PC-9 (cell line): ENCODE results near the gene ZNF410. TPM values are rescaled to one million over a fixed set of nuclear protein-coding genes. Genes with fewer than 3 reads are reported as not detected.
"Not testable (repeated sequence)": the region's sequence is repeated elsewhere in the genome, so short reads cannot be mapped to it uniquely, and the experiment has no call there.

Source experiments
- BruUV-seq: library from RNA; stranded (reverse); fragments of 400-500 nt; replicated peaks from 2 replicates; lab custom pipeline; 2021; lab: Mats Ljungman, UMichigan
- CTCF ChIA-PET: fragments of 300-600 bp; sonication (Branson Sonifier 250); formaldehyde crosslinking; loops from one replicate; lab custom pipeline; 2022; ENCODE audit warnings: antibody characterized with exemption; lab: Charles Lee
- POLR2A ChIA-PET: fragments of 300-600 bp; sonication (Branson Sonifier 250); formaldehyde crosslinking; loops from one replicate; lab custom pipeline; 2022; ENCODE audit warnings: antibody characterized with exemption; ENCODE audit not compliant: unreplicated experiment; lab: Charles Lee
- DNase-seq, 2 experiments: peaks; one replicate each; pipeline versions ENCODE4 v3.0.0 to v3.0.0-alpha.2; 2015 to 2022; ENCODE audit warnings: mixed read lengths in 1 of 2
- H2AFZ ChIP-seq: fragments of 200-600 bp; sonication (generic); 2 replicates; pipeline ENCODE4 v1.8.1; 2017; ENCODE audit warnings: antibody characterized with exemption
- H3F3A ChIP-seq: fragments of 200-600 bp; sonication (generic); 2 replicates; pipeline ENCODE4 v1.8.1; 2017; ENCODE audit warnings: antibody characterized with exemption, mild to moderate bottlenecking, low read depth; ENCODE audit not compliant: insufficient read depth
- H3K27ac ChIP-seq: fragments of 200-600 bp; sonication (generic); 2 replicates; pipeline ENCODE4 v1.6.1; 2016; ENCODE audit warnings: mixed run types
- H3K27me3 ChIP-seq: fragments of 200-600 bp; sonication (generic); 2 replicates; pipeline ENCODE4 v1.6.1; 2016; ENCODE audit warnings: low read depth, mixed run types; ENCODE audit not compliant: insufficient read depth
- H3K36me3 ChIP-seq: fragments of 200-600 bp; sonication (generic); 2 replicates; pipeline ENCODE4 v1.6.1; 2016; ENCODE audit warnings: low read depth, mixed run types
- H3K4me1 ChIP-seq: fragments of 200-600 bp; sonication (generic); replicated peaks from 2 replicates; pipeline ENCODE4 v1.6.1; 2016; ENCODE audit warnings: mixed run types; ENCODE audit not compliant: insufficient read depth
- H3K4me2 ChIP-seq: fragments of 200-600 bp; sonication (generic); 2 replicates; pipeline ENCODE4 v1.6.1; 2017; ENCODE audit warnings: mixed run types
- H3K4me3 ChIP-seq: fragments of 200-600 bp; sonication (generic); 2 replicates; pipeline ENCODE4 v1.6.1; 2016; ENCODE audit warnings: mixed run types
- H3K79me2 ChIP-seq: fragments of 200-600 bp; sonication (generic); 2 replicates; pipeline ENCODE4 v1.6.1; 2017; ENCODE audit warnings: low read depth, mixed run types
- H3K9me2 ChIP-seq: fragments of 200-600 bp; sonication (generic); 2 replicates; pipeline ENCODE4 v1.8.1; 2017; ENCODE audit warnings: mild to moderate bottlenecking; ENCODE audit not compliant: insufficient read depth
- H3K9me3 ChIP-seq: fragments of 200-600 bp; sonication (generic); 2 replicates; pipeline ENCODE4 v1.8.1; 2016; ENCODE audit warnings: low read depth; ENCODE audit not compliant: insufficient read depth
- H4K20me1 ChIP-seq: fragments of 200-600 bp; sonication (generic); 2 replicates; pipeline ENCODE4 v1.8.1; 2017; ENCODE audit not compliant: insufficient read depth
- CTCF ChIP-seq: fragments of 200-600 bp; sonication (generic); conservative IDR thresholded peaks from 2 replicates; pipeline ENCODE4 v1.6.1; 2017; ENCODE audit warnings: mixed run types, antibody characterized with exemption, mild to moderate bottlenecking, moderate library complexity
- EZH2 ChIP-seq: fragments of 200-600 bp; sonication (generic); IDR thresholded peaks from 2 replicates; pipeline ENCODE4 v1.8.0; 2017; ENCODE audit warnings: antibody characterized with exemption, low read depth
- intact Hi-C: fragments of 100-400 bp; cut with micrococcal nuclease; formaldehyde crosslinking; loops from one replicate; pipeline ENCODE4 v1.10.0; 2022; ENCODE audit not compliant: unreplicated experiment
- total RNA-seq: library from RNA; stranded (reverse); gene quantifications from 2 replicates; pipeline ENCODE4 v1.2.3, GENCODE V29; 2021

ZNF410 gene
- total RNA-seq, 1 experiment from 2014 or later, result 38.6 TPM

GRCh38 chr14:73888971-73889370 is 2.3 kb downstream of the ZNF410 start:
- peak overlapping the region; percentile 91; the same call in 1 of the 2 replicates for H3K4me3 ChIP-seq
- POLR2A ChIA-PET, result no interaction called here

GRCh38 chr14:73889376-73889775 is 2.7 kb downstream of the ZNF410 start:
- DNase-seq, result no peak
- intact Hi-C loops, result loop anchor here (5.0 kb wide), 1 partner anchor 147 kb away; no protein-coding TSS in a partner anchor
- Histone ChIP-seq H3K4me3 (no peak overlapping the region), H4K20me1 (peaks cover 32% of the 10 kb centered on the region), H3K9me2 (no peaks in the 10 kb centered on the region), H3K27ac (no peak overlapping the region), H3K4me1 (peaks cover 31% of the 10 kb centered on the region), H3F3A (peaks cover 29% of the 10 kb centered on the region; the same call in 1 of the 2 replicates), H2AFZ (no peak overlapping the region), H3K79me2 (peaks cover 78% of the 10 kb centered on the region), H3K9me3 (no peaks in the 10 kb centered on the region), H3K36me3 (peaks cover 17% of the 10 kb centered on the region), H3K4me2 (no peak overlapping the region), H3K27me3 (no peaks in the 10 kb centered on the region)
- CTCF ChIA-PET, result no interaction called here
- BruUV-seq, result no TSS peak
- TF ChIP-seq CTCF (no peak), EZH2 (no peak)
- POLR2A ChIA-PET, result no interaction called here

More at GRCh38 chr14:73888971-73889370, 2.3 kb downstream of the ZNF410 start:
- H3K27ac ChIP-seq, result 0 out of 2 replicates have a peak overlapping the region, but pooled peaks have one; percentile 70
- H3K27me3 ChIP-seq, result no peaks in the 10 kb centered on the region
- H4K20me1 ChIP-seq, result peaks cover 32% of the 10 kb centered on the region
- no TSS peak for BruUV-seq
- H3K36me3 ChIP-seq, result peaks cover 15% of the 10 kb centered on the region
- H3K9me2 ChIP-seq, result no peaks in the 10 kb centered on the region
- H3K4me2 ChIP-seq, result peak overlapping the region; percentile 81
- peaks cover 78% of the 10 kb centered on the region for H3K79me2 ChIP-seq
- H2AFZ ChIP-seq, result no peak overlapping the region
- H3K4me1 ChIP-seq, result peaks cover 32% of the 10 kb centered on the region
- no peaks in the 10 kb centered on the region for H3K9me3 ChIP-seq
- CTCF ChIA-PET, result no interaction called here
- intact Hi-C loops, result loop anchor here (5.0 kb wide), 1 partner anchor 147 kb away; no protein-coding TSS in a partner anchor
- H3F3A ChIP-seq, result peaks cover 30% of the 10 kb centered on the region; the same call in 1 of the 2 replicates
- TF ChIP-seq CTCF, result no peak
- TF ChIP-seq EZH2, result no peak
- DNase-seq, result no peak

GRCh38 chr14:73894180-73894687 is 7.6 kb downstream of the ZNF410 start:
- H3K27ac ChIP-seq, BruUV-seq, H3K4me2 ChIP-seq, CTCF ChIA-PET, DNase-seq, H3K27me3 ChIP-seq, H3K9me2 ChIP-seq, H3K4me1 ChIP-seq, intact Hi-C loops, H3K9me3 ChIP-seq, H3K4me3 ChIP-seq, H2AFZ ChIP-seq, POLR2A ChIA-PET: not testable (repeated sequence)
- Histone ChIP-seq H3F3A (peaks cover 18% of the 10 kb centered on the region; the same call in 1 of the 2 replicates), H4K20me1 (peaks cover 21% of the 10 kb centered on the region), H3K79me2 (peaks cover 30% of the 10 kb centered on the region), H3K36me3 (peaks cover 30% of the 10 kb centered on the region)

- BruUV-seq, result no TSS peak
- DNase-seq, result no peak
- no peaks in the 10 kb centered on the region for H3K9me2 ChIP-seq
- peaks cover 13% of the 10 kb centered on the region for H3K79me2 ChIP-seq
- no peak overlapping the region for H3K4me3 ChIP-seq
- TF ChIP-seq CTCF (no peak), EZH2 (no peak)
- no peak overlapping the region for H3K4me2 ChIP-seq
- peaks cover 18% of the 10 kb centered on the region; the same call in 1 of the 2 replicates for H3F3A ChIP-seq
- CTCF ChIA-PET, result no interaction called here
- POLR2A ChIA-PET, result no interaction called here
- H2AFZ ChIP-seq, result no peak overlapping the region
- H3K4me1 ChIP-seq, result no peaks in the 10 kb centered on the region
- no peaks in the 10 kb centered on the region for H3K27me3 ChIP-seq
- intact Hi-C loops, result no loop called here
- no peaks in the 10 kb centered on the region for H3K9me3 ChIP-seq
- H4K20me1 ChIP-seq, result peaks cover 15% of the 10 kb centered on the region
- no peak overlapping the region for H3K27ac ChIP-seq
- H3K36me3 ChIP-seq, result peaks cover 40% of the 10 kb centered on the region
Observed at GRCh38 chr14:73895939-73896338, 9.3 kb downstream of the ZNF410 start.
